Stimulated activated CD4-positive, alpha-beta T cell treated with anti-CD3 and anti-CD28 coated beads, Interleukin-15, amount 100 ng/mL, for 24 hours (primary cell): ENCODE measurements around the gene EMC6.

Source experiments
- DNase-seq: peaks from one replicate; pipeline ENCODE4 v3.0.0-alpha.2; 2020

EMC6 gene

DNA sequence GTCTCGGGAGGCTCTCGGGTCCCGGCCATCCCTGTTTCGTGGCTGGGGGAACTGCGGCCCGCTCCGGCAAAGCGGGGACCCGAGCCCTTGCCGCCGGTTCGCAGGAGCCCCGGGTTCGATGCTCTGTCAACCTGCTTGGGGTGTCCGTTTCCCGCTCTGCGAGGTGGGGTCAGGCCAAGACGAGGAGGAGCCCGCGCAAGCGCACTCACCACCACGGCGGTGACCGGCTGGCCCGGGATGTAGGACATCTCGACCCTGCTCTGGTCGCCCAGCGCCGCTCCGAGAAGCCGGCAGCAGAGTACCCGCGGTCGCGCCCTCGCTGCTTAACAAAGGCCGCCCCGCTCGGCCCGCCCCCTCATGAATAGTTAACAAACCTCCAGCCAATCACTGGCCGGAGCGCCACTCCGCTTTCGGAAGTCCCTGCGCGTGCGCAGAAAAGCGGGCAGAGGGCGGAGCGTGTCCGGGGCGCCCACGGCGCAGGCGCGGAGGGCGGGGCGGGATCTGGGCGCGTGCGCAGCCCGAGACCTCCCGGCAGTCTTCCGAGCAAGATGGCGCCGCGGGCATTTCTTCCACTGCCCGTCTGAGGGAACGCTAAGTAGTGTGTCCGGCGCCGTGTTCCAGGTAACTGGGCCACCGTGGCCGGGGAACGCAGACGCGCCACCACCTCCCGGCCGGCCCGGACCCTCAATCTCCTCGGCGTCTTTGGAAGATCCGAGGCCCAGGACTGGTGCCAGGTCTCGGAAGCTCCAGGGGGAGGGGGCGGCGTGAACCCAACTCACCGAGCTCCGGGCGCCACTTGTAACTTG, at the start of gene EMC6, which contains the start of gene TAX1BP3:
EMC6 (plus strand) TSS at position 534 of the 806 bp plus-strand sequence. CDS start 335 bp downstream, outside the sequence.
TAX1BP3 (minus strand) TSS at position 300 of the 806 bp plus-strand sequence; CDS start at position 248, 52 bp downstream.
- DNase-seq, result peak; percentile 98

DNA sequence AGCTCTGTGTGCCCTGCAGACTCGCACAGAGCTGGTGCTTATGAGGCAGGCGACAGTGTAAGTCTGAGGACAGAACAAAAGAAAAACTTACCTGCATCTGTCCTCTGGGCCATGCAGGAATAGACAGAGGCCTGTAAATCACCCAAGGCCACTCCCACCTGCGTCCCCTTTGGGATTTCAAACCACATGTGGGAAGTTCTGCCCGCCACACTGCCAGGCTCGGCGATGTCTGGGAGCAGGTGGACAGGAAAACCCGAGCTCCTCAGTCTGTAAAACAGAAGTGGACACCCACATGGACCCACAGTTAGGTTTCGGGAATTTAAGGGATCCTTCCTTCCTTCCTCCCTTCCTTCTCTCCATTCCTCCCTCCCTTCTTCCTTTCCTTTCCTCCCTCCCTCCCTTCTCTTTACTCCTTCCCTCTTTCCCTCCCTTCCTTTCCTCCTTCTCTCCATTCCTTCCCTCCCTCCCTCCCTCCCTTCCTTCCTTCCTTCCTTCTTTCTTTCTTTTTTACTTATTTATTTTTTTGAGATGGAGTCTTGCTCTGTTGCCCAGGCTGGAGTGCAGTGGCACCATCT, 47.4 kb upstream of the EMC6 start:
- no peak for DNase-seq

DNA sequence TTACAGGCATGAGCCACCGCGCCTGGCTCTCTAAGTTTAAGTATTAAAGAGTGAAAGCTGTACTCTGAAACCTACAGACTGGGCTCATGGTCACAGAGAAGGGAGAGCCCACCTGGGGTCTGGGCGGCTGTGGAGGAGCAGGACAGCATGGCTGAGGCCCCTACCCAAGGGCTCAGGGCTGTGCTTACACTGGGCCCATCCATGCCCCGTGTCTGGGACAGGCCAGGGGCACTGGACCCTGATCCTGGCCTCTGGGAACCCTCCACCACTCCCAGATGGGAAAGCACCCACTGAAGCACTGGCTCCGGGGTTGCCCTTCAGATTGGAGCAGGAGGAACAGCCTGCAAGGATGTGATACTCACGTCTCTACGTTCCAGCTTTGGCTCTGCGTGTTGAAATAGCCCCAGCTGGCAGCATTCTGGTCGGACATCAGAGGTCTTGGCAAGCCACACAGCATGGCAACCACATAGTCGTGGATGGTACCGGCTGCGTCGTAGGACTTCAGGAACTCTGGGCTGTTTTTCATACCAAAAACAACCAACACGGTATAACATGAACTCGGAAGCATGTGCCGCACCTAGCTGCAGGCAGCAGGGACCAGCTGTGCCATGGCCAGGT, 45.5 kb upstream of the EMC6 start:
- no peak for DNase-seq

DNA sequence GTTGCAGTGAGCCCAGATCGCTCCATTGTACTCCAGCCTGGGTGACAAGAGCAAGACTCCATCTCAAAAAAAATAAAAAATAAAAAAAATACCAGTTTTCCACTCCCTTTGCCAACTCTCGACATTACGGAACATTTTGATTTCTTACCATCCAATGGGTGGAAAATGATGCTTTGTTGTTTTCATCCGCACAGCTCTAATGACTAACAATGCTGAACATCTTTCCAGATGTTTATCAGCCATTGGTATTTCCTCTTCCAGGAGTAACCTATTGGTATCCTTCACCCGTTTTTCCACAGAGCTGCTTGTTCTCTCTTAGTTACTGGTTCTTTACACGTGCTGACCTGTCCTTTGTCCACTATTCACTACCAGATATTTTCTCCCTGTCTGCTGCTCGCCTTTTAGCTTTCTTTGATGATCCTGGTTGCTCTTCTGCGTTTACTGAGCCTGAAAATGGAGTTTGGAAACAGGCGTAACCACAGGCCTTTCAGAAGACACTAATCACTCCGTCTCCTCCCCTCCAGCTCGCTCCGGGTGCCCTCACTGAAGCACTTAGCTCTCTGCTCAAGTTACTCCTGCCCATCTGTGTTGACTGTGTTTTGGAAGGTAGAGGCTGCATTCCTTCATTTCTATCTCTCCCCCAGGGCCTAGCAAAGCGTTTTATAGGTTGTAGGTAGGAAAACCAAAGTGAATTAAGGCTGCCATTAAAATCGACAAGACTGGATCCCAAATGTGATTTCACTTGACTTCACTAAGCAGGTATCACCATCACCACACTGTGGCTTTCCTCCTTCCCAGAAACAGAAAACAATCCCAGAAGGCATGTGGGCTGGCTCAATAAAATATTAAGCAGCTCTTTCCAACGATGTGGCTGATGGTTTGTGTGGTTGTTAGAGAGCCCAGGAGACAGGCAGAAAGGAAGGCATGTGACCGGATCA, 41.5 kb upstream of the EMC6 start:
- DNase-seq, result no peak

DNA sequence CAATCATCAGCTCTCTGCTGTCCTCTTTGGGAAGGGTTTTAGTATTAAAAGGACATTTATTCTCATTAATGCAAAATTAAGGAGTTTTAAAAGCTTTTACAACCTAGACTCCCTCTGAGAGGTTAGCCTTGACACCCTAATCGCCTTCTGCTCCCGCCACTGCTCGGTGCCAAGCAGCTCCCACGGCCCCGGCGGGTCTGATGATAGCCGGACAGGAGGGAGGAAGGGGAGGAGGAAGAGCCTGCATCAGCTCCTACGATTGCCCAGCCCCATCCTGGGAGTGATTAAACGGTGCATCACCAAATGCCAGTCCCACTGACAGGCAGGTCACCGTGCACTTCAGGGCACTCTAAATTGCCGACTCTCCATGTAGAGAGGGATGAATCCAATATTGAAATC, 40.8 kb upstream of the EMC6 start:
- DNase-seq, result no peak

DNA sequence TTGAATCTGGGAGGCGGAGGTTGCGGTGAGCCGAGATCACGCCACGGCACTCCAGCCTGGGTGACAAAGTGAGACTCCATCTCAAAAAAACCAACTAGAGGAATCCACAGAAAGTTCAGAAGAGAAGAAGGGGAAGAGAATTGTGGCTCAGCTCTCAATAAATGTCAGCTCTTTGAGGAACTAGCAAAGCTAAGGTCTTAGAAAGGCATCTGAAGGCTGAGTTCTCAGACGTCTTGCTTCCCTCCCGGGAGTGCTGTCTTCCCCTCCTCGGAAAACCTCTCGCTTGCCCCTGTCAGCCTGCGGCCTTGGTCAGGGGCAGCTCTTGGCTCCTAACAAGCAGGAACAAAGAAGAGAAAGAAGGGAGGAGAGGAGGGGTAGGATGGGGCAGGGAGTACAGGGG, 37.8 kb upstream of the EMC6 start:
- no peak for DNase-seq

DNA sequence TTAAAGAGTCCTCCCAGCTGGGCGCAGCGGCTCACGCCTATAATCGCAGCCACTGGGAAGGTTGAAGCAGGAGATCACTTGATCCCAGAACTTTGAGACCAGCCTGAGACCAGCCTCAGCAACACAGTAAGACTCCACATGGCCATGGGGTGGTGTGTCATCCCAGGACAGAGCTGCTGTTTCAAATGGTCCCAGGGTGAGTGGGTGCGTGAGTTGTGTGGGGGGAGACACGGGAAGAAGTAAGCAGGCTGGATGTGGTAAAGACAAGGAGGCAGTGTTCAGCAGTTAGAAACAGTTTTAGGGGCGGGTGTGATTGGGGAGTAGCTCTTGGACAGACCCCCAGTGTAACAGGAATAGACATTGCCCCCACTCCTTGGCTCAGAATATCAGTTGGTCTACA, 36.3 kb upstream of the EMC6 start:
- no peak for DNase-seq

DNA sequence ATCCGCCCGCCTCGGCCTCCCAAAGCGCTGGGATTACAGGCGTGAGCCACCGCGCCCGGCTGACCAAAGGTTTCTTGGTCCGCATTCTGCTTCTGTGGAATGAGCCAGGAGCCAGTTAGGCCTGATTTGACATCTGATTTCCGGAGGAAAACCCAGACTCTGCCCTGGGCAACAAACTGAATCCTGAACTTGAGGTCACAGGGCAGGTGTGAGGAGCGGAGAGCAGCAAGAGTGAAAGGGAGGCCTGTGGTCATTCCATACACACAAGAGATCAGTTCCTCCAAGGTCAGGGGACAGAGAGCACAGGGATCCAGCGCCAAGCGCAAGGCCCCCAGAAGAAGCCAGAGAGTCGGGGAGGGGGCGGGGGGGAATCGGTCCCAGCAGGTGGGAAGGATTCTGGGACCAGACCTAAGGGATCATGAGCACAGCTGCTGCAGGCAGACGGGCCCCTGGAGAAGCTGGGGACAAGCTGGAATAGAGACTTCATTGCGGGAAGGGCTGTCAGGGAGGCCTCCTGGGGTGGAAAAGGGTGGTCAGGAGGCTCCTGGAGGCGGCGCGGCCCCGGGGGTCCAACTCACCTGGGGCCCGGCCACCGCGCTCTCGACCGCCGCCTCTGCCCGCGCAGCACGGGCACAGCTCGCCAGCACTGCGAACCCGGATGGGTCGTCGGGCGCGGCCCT, 33.0 kb upstream of the EMC6 start:
- DNase-seq, result peak; percentile 13

DNA sequence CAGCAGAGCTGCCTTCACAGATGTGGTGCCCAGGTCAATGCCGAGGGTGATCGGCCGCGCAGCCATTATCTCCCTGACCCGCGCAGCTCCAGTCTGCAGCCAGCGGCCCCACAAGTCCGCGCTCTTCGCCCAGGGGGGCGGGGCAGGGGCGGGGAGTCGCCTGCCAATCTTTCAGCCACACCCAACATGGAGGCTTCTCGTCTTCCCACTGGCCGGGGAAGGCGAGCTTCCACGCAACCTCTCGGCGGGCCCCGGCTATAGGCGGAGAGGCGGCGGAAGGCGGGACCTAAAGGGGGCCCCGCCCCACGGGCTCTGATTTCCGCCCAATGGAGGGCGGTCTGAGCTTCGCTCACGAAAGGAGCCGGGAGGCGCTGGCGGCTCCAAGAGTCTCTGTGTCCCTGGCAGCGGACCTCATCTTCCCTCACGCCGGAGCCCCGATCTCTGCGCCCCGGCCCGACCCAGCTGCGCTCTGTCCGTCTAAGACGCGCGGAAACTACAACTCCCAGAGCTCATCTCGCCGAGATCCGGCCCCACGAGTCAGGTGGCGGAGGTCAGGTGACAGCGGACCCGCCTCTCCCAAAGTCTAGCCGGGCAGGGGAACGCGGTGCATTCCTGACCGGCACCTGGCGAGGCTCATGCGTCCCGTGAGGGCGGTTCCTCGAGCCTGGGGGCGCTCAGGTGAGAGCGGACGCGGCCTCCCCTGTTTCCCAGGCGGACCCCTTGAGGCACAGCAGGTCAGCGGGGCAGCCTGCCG, 32.3 kb upstream of the EMC6 start, which contains the start of the genes CTNS and SHPK:
CTNS (plus strand) TSS at position 607 of the 754 bp plus-strand sequence. CDS start 3,447 bp downstream, outside the sequence.
SHPK (minus strand) TSS at position 97 of the 754 bp plus-strand sequence; CDS start at position 66, 31 bp downstream.
- DNase-seq, result peak; percentile 97

DNA sequence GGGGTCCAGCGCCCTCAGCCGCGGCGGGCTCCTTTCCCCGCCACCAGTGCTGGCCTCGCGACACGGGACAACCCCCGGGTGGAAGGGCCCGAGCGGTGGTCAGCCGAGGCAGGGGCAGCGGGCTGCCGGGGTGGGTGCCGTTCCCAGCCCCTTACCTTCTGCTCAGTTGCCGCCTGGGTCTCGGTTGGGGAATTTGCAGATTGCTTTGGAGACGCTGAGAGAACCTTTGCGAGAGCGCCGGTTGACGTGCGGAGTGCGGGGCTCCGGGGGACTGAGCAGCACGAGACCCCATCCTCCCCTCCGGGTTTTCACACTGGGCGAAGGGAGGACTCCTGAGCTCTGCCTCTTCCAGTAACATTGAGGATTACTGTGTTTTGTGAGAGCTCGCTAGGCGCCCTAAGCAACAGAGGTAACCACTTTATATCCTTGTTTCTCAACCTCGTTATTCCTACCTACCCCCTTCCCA, 31.7 kb upstream of the EMC6 start:
- no peak for DNase-seq

DNA sequence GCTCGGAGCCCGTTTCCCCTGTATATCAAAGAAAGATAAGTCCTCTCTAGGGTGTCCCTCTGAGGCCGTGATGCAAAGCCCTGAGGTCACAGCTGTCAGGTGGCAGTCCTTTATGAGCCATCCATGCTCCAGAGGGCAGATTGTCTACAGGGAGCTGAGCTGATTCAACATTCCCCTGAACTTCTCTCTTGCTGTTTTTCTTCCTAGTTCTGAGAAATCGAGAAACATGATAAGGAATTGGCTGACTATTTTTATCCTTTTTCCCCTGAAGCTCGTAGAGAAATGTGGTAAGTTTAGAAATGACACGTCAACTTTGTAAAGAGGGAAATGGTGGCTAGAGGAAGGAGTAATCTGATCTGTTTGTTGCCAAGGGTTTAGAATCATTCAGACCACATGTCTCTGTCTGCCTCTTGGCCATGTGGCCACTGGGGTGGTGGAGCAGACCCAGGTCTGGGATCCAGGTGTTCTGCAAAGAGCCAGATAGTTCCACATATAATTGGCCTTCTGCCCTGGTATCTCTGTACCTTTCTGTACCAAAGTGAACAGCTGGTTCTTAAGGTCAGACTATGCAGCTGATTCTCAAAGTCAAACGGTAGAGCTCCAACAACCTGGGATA, 28.5 kb upstream of the EMC6 start:
- DNase-seq, result peak; percentile 66

DNA sequence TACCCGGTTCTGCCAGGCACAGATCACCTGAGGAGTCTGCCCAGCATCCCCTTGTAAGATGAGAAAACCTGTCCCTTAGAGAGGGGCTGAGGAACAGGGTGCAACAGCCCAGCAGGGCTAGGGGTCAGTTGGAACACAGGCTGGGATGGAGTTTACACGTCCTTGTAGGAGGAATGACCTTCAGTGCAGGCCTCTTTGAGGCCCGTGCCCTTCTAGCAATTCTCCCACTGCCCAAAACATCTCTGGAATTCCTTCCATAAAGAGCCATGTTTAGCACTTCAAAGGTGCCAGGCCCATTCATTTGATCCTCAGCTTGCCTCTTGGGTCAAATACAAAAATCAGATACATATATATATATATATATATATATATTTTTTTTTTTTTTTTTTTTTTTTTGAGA, 27.6 kb upstream of the EMC6 start:
- DNase-seq, result no peak

DNA sequence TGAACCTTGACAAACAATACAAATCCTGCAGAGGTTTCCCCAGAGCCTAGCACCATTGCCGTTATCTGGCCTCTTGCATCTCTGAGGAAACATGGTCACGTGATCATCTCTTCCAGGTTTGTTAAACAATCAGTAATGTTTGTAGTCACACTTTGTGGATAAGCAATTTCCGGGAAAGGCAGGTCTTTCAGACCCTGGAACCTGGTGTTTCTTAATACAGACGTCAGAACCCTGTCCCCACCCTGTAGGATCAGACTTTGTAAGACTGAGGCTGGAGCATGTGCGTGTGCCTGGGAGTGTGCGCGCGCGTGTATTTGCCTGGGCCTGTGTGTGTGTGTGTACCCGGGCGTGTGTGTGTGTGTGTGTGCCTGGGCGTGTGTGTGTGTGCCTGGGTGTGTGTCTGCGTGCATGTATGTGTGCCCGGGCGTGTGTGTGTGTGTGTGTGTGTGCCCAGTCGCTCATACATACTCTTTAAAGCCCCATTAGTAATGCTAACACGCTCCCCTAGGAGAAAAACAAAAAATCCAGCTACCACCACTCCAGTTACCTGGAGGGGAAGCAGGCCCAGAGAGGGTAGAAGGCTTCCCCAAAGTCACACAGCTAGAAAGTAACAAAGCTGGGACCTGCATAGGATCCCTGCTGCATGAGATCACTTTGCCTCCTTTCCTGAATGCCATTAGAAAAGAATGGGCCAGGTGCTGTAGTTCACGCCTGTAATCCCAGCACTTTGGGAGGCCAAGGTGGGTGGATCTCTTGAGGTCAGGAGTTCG, 26.7 kb upstream of the EMC6 start:
- no peak for DNase-seq

DNA sequence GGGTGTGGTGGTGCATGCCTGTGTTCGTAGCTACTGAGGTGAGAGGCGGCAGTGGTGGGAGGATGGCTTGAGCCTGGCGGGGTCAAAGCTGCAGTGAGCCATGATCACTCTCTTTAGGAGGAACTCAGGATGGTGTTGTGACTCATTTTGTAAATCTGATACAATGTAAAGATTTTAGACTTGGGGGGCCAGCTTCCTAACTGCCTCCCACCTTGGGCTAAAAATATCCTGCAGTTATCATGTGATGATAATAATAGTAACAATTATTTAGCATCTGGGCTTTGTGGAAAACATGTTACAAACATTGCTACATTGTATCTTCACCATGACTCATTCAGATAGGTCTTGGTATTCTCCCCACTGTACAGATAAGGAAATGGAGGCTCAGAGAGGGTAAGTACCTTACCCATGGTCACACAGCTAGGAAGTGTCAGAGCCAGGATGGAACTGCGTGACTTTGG, 24.7 kb upstream of the EMC6 start:
- peak; percentile 47 for DNase-seq

DNA sequence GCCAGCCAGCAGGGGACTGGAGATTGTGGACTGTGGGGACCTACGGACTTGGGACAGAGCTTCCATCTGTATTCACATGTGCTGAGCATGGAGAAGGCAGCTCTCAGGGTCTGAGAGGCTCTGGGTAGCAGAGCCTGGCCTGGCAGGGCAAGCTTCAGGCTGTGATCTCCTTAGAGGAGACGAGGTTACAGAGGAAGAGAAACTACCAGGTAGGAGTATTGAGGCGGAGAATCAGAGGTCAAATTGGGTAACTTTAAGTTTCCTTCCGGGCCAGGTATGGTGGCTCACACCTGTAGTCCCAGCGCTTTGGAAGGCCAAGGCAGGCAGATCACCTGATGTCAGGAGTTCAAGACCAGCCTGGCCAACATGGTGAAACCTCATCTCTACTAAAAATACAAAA, 23.3 kb upstream of the EMC6 start:
- DNase-seq, result no peak

DNA sequence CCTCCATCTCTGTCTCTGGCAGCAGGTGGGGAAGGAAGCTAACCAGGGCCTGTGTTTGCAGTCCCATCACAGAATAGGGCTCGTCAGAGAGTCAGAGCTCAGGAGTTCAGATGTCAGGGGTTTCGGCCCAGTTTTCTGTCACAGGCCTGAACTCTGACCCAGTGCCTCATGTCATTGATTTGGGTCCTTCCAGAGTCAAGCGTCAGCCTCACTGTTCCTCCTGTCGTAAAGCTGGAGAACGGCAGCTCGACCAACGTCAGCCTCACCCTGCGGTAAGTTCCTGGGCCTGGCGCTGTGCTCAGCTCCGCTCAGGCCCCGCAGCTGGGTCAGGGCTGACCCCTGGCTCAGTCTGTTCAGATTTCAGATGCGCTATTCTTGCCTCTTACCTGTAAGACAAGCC, 21.4 kb upstream of the EMC6 start:
- DNase-seq, result no peak

DNA sequence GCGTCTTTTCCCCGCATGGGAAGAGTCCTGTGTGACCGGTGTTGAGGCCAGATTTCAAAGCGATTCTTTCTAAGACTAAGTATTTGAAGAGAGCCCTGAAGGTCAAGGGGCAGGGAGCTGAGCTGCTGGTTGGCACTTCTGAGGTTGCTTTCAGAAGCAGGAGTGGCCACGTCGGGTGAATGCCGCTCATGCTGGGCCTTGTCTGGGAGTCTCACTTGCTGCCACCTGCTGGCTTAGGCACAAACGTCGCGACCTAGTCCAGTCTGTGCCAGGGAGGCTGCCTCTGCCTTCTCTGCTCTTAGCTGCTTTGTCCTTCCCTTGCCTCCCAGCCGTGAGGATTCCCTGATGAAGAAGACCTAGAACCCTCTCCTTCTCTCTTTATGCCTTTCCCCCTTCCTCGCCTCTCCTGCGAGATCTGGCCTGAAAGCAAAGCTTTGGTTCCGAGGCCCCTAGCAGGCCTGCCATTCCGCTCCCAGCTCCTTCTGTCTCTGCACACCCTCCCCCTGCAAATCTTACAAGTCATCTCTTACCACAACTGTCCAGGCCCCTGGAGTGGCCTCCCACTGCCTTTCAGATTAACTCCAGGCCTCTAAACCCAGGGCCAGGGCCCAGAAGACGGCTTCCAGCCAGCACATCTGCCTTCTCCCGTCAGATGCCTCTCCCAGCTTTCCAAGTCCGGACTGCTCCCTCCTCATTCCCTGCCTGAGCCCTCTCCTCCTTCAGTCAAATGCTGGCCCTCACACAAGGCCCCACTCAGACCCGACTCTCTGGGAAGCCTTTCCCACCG, 20.6 kb upstream of the EMC6 start:
- peak; percentile 66 for DNase-seq

DNA sequence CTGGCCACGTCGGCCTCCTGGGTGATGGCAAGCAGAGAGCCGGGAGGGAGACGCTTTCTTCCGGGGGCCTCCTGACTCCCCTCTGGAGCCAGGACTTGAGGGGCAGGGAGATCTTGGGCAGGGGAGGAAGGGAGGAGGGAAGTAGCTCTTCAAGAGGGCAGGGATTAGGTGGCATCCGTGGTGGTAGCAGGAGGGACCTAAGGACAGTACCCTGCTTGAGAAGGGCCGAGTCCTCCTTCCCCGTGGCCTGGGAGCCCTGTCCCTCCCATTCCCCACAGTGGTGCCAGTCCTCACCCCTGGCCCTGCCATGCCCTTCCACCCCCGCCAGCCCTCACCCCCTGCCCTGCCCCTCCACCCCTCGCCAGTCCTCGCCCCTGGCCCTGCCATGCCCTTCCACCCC, 12.8 kb upstream of the EMC6 start:
- DNase-seq, result no peak

DNA sequence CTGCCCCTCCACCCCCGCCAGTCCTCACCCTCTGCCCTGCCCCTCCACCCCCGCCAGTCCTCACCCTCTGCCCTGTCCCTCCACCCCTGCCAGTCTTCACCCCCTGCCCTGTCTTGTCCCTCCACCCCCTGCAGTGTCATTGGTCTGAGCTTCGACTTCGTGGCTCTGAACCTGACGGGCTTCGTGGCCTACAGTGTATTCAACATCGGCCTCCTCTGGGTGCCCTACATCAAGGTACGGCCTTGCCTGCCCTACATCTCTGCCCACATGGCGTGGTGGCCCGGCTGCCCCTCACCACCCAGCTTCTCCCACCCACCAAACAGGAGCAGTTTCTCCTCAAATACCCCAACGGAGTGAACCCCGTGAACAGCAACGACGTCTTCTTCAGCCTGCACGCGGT, 12.3 kb upstream of the EMC6 start:
- DNase-seq, result no peak
